ENCODE results near the gene HGF.

DNA sequence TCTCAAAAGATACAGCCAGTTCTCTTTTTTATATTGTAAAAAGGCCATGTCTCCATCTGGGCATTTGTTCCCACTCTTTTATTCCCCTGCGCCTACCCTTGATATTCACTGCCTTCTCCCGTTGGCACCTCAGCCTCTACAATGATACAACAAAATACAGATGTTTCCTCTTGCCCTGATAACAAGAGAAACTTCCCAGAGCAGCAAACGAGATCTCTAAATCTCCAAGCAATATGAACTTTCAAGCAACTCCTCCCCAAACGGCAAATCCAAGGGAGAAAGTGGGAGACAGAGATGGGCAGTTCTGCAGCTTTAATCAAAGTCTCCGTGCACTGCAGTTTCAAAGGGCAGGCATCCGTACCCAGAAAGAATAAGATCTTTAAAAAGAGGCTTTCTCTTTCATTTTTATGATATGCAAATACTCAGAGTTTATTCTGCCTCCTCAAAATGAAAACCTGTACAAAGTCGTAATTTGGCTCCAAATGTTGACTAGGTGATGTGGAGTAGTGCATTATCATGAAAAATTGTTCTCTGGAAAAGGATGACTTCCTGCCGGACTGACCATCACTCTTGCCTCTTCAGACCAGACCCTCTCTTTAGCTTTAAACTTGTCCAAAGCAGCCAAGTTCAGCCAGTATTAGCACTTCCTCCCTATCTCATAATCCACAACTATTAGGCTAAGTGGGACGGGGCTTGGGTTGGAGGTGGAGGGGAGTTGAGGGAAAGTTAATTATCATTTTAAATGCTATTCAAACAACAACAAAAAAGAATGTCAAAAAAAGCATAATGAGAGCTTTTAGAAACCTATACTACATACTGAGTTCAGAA lies 682 bp downstream of the HGF start:
- TF ChIP-seq, protein P1, sequence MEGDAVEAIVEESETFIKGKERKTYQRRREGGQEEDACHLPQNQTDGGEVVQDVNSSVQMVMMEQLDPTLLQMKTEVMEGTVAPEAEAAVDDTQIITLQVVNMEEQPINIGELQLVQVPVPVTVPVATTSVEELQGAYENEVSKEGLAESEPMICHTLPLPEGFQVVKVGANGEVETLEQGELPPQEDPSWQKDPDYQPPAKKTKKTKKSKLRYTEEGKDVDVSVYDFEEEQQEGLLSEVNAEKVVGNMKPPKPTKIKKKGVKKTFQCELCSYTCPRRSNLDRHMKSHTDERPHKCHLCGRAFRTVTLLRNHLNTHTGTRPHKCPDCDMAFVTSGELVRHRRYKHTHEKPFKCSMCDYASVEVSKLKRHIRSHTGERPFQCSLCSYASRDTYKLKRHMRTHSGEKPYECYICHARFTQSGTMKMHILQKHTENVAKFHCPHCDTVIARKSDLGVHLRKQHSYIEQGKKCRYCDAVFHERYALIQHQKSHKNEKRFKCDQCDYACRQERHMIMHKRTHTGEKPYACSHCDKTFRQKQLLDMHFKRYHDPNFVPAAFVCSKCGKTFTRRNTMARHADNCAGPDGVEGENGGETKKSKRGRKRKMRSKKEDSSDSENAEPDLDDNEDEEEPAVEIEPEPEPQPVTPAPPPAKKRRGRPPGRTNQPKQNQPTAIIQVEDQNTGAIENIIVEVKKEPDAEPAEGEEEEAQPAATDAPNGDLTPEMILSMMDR (IDR thresholded peaks at IDR 0.05): no peak
- no peak for TF ChIP-seq EP300 (IDR thresholded peaks at IDR 0.05)
- no peak for TF ChIP-seq POLR2AphosphoS5 (IDR thresholded peaks at IDR 0.05)
- no peak for TF ChIP-seq POLR2A (IDR thresholded peaks at IDR 0.05)

Measured in sigmoid colon (tissue), 4 donors.